ENCODE measurements around the gene TLR8. TPM values are rescaled to one million over a fixed set of nuclear protein-coding genes. Genes with fewer than 3 reads are reported as not detected.

TLR8 gene
- total and polyA plus RNA-seq, 2 donors from 2014 or later, result 3.1 TPM; not detected in 1

- TF ChIP-seq, protein P1, sequence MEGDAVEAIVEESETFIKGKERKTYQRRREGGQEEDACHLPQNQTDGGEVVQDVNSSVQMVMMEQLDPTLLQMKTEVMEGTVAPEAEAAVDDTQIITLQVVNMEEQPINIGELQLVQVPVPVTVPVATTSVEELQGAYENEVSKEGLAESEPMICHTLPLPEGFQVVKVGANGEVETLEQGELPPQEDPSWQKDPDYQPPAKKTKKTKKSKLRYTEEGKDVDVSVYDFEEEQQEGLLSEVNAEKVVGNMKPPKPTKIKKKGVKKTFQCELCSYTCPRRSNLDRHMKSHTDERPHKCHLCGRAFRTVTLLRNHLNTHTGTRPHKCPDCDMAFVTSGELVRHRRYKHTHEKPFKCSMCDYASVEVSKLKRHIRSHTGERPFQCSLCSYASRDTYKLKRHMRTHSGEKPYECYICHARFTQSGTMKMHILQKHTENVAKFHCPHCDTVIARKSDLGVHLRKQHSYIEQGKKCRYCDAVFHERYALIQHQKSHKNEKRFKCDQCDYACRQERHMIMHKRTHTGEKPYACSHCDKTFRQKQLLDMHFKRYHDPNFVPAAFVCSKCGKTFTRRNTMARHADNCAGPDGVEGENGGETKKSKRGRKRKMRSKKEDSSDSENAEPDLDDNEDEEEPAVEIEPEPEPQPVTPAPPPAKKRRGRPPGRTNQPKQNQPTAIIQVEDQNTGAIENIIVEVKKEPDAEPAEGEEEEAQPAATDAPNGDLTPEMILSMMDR (IDR thresholded peaks at IDR 0.05; ENCODE audit: borderline replicate concordance, extremely low read depth, insufficient read depth), result no peak
- H3K27ac ChIP-seq (ENCODE audit: low read depth in 2 of 2, low read length in 2 of 2), result no peak overlapping the region
- DNase-seq (no peak), FAIRE-seq (no peak)
- no peaks in the 10 kb centered on the region for H3K4me1 ChIP-seq (ENCODE audit: control insufficient read depth in 2 of 3, insufficient read depth in 2 of 3, low read depth in 1 of 3, low read length in 3 of 3)
- H3K4me3 ChIP-seq (ENCODE audit: low read length in 3 of 3), result no peak overlapping the region
- H3K9ac ChIP-seq (ENCODE audit: low read length in 3 of 3), result no peak overlapping the region
- no peaks in the 10 kb centered on the region for H3K36me3 ChIP-seq (ENCODE audit: control insufficient read depth in 2 of 3, insufficient read depth in 3 of 3, low read length in 3 of 3)
- no peaks in the 10 kb centered on the region for H3K27me3 ChIP-seq (ENCODE audit: control insufficient read depth, insufficient read depth, low read length)
- no peaks in the 10 kb centered on the region for H3K9me3 ChIP-seq (ENCODE audit: control insufficient read depth in 2 of 3, insufficient read depth in 1 of 3, low read length in 3 of 3)
- intact Hi-C loops (cut with DNase I), result no loop called here
Observed at GRCh38 chrX:12885508-12885907, 20.9 kb upstream of the TLR8 start.

DNA sequence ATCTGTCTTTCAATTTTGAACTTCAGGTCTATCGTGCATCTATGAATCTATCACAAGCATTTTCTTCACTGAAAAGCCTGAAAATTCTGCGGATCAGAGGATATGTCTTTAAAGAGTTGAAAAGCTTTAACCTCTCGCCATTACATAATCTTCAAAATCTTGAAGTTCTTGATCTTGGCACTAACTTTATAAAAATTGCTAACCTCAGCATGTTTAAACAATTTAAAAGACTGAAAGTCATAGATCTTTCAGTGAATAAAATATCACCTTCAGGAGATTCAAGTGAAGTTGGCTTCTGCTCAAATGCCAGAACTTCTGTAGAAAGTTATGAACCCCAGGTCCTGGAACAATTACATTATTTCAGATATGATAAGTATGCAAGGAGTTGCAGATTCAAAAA, 19.9 kb upstream of the TLR8 start:
- TF ChIP-seq, protein P1 (IDR thresholded peaks at IDR 0.05; ENCODE audit: borderline replicate concordance, extremely low read depth, insufficient read depth), result no peak
- Histone ChIP-seq H3K9ac (ENCODE audit: low read length in 3 of 3) (no peak overlapping the region), H3K27ac (ENCODE audit: low read depth in 2 of 2, low read length in 2 of 2) (no peak overlapping the region), H3K4me3 (ENCODE audit: low read length in 3 of 3) (no peak overlapping the region), H3K36me3 (ENCODE audit: control insufficient read depth in 2 of 3, insufficient read depth in 3 of 3, low read length in 3 of 3) (no peaks in the 10 kb centered on the region), H3K4me1 (ENCODE audit: control insufficient read depth in 2 of 3, insufficient read depth in 2 of 3, low read depth in 1 of 3, low read length in 3 of 3) (no peaks in the 10 kb centered on the region), H3K9me3 (ENCODE audit: control insufficient read depth in 2 of 3, insufficient read depth in 1 of 3, low read length in 3 of 3) (no peaks in the 10 kb centered on the region), H3K27me3 (ENCODE audit: control insufficient read depth, insufficient read depth, low read length) (no peaks in the 10 kb centered on the region)
- DNase-seq (no peak), FAIRE-seq (no peak)
- intact Hi-C loops (cut with DNase I), result no loop called here

DNA sequence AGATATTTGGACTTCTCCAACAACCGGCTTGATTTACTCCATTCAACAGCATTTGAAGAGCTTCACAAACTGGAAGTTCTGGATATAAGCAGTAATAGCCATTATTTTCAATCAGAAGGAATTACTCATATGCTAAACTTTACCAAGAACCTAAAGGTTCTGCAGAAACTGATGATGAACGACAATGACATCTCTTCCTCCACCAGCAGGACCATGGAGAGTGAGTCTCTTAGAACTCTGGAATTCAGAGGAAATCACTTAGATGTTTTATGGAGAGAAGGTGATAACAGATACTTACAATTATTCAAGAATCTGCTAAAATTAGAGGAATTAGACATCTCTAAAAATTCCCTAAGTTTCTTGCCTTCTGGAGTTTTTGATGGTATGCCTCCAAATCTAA, 19.3 kb upstream of the TLR8 start:
- H3K9me3 ChIP-seq (ENCODE audit: control insufficient read depth in 2 of 3, insufficient read depth in 1 of 3, low read length in 3 of 3), result no peaks in the 10 kb centered on the region
- FAIRE-seq (no peak), DNase-seq (no peak)
- H3K27me3 ChIP-seq (ENCODE audit: control insufficient read depth, insufficient read depth, low read length), result no peaks in the 10 kb centered on the region
- intact Hi-C loops (cut with DNase I), result no loop called here
- H3K9ac ChIP-seq (ENCODE audit: low read length in 3 of 3), result no peak overlapping the region
- TF ChIP-seq, protein P1 (IDR thresholded peaks at IDR 0.05; ENCODE audit: borderline replicate concordance, extremely low read depth, insufficient read depth), result no peak
- no peak overlapping the region for H3K4me3 ChIP-seq (ENCODE audit: low read length in 3 of 3)
- H3K36me3 ChIP-seq (ENCODE audit: control insufficient read depth in 2 of 3, insufficient read depth in 3 of 3, low read length in 3 of 3), result no peaks in the 10 kb centered on the region
- H3K27ac ChIP-seq (ENCODE audit: low read depth in 2 of 2, low read length in 2 of 2), result no peak overlapping the region
- no peaks in the 10 kb centered on the region for H3K4me1 ChIP-seq (ENCODE audit: control insufficient read depth in 2 of 3, insufficient read depth in 2 of 3, low read depth in 1 of 3, low read length in 3 of 3)

GRCh38 chrX:12887767-12888166, 18.7 kb upstream of the TLR8 start:
- TF ChIP-seq, protein P1 (IDR thresholded peaks at IDR 0.05; ENCODE audit: borderline replicate concordance, extremely low read depth, insufficient read depth), result no peak
- FAIRE-seq, result no peak
- no peak overlapping the region for H3K27ac ChIP-seq (ENCODE audit: low read depth in 2 of 2, low read length in 2 of 2)
- intact Hi-C loops (cut with DNase I), result no loop called here
- no peaks in the 10 kb centered on the region for H3K36me3 ChIP-seq (ENCODE audit: control insufficient read depth in 2 of 3, insufficient read depth in 3 of 3, low read length in 3 of 3)
- H3K9ac ChIP-seq (ENCODE audit: low read length in 3 of 3), result no peak overlapping the region
- H3K4me3 ChIP-seq (ENCODE audit: low read length in 3 of 3), result no peak overlapping the region
- no peak for DNase-seq
- no peaks in the 10 kb centered on the region for H3K27me3 ChIP-seq (ENCODE audit: control insufficient read depth, insufficient read depth, low read length)
- no peaks in the 10 kb centered on the region for H3K9me3 ChIP-seq (ENCODE audit: control insufficient read depth in 2 of 3, insufficient read depth in 1 of 3, low read length in 3 of 3)
- no peaks in the 10 kb centered on the region for H3K4me1 ChIP-seq (ENCODE audit: control insufficient read depth in 2 of 3, insufficient read depth in 2 of 3, low read depth in 1 of 3, low read length in 3 of 3)
